ENCODE results near the gene TNFRSF19.

GRCh38 chr13:23644527-23645138 lies 74.4 kb downstream of the TNFRSF19 start:
- TF ChIP-seq EZH2 (IDR thresholded peaks at IDR 0.05), result no peak
- no peak for TF ChIP-seq POLR2AphosphoS5 (IDR thresholded peaks at IDR 0.05; ENCODE audit: borderline replicate concordance, low read depth, low read length)
- TF ChIP-seq FOXP2 (optimal IDR thresholded peaks at IDR 0.05; ENCODE audit: control extremely low read depth, extremely low read length, insufficient read depth), result no peak
